K562 (cell line): ENCODE results near the gene C2CD4B. TPM values are rescaled to one million over a fixed set of nuclear protein-coding genes. Genes with fewer than 3 reads are reported as not detected.

Experiments used
- ATAC-seq: fragments of 200-7000 bp; cut with Tn5 transposase; 3 replicates; pipeline ENCODE4 v1.9.1; 2020; ENCODE audit warnings: moderate library complexity
- BruUV-seq: library from RNA; stranded (reverse); fragments of 400-500 nt; replicated peaks from 2 replicates; lab custom pipeline; 2021; lab: Mats Ljungman, UMichigan
- CTCF ChIA-PET: fragments of 300-600 bp; formaldehyde crosslinking; extraction: SDS; loops from one replicate; lab custom pipeline; 2021; ENCODE audit warnings: low intra/inter-chr PET ratio; lab: Yijun Ruan, JAX
- POLR2A ChIA-PET: fragments of 300-600, 350-650 bp; sonication (Branson Sonifier 250); formaldehyde crosslinking; extraction: SDS; loops from one replicate; lab custom pipeline; 2021; ENCODE audit warnings: antibody characterized with exemption, inconsistent platforms; lab: Yijun Ruan, JAX
- DNase-seq, 4 experiments: peaks; one replicate each; pipeline versions ENCODE4 v3.0.0 to v3.0.0-alpha.2; 2011 to 2018; ENCODE audit warnings: low spot score in 3 of 4, mixed read lengths in 3 of 4; ENCODE audit errors: extremely low read depth in 1 of 4
- FAIRE-seq: peaks from 2 replicates; lab custom pipeline; 2011; peaks lifted over from hg19 to GRCh38; lab: Jason Lieb, UNC
- H2AFZ ChIP-seq: 2 replicates; pipeline ENCODE4 v1.6.0; 2011; ENCODE audit warnings: low read depth, low read length, control low read depth, inconsistent platforms
- H3K27ac ChIP-seq: fragments of 200-600 bp; 3 replicates; pipeline ENCODE4 v1.8.0; 2011; ENCODE audit warnings: low read depth, mild to moderate bottlenecking, control low read depth, inconsistent platforms, low read length, moderate library complexity, mixed read lengths; ENCODE audit errors: extremely low read depth
- H3K27me3 ChIP-seq, 2 experiments: fragments of 300-600 bp in 1 of 2; 2 replicates in 1 of 2; 3 replicates in 1 of 2; pipeline versions ENCODE4 v1.6.0 to v1.8.0; 2011; ENCODE audit warnings: inconsistent platforms in 2 of 2, low read length in 2 of 2, mild to moderate bottlenecking in 1 of 2, mixed read lengths in 1 of 2, moderate library complexity in 1 of 2; ENCODE audit not compliant: control insufficient read depth in 2 of 2, insufficient read depth in 2 of 2
- H3K36me3 ChIP-seq: fragments of 300-600 bp; 3 replicates; pipeline ENCODE4 v1.8.0; 2011; ENCODE audit warnings: mild to moderate bottlenecking, low read length, inconsistent platforms; ENCODE audit not compliant: control insufficient read depth, insufficient read depth
- H3K4me1 ChIP-seq, 2 experiments: fragments of 200-600 bp in 1 of 2; replicated peaks in 1 of 2; 2 replicates in 1 of 2; 3 replicates in 1 of 2; pipeline versions ENCODE4 v1.5.1 to v1.8.0; 2011; ENCODE audit warnings: inconsistent platforms in 2 of 2, low read length in 2 of 2, mild to moderate bottlenecking in 1 of 2, mixed read lengths in 1 of 2, moderate library complexity in 1 of 2; ENCODE audit not compliant: control insufficient read depth in 2 of 2, insufficient read depth in 2 of 2
- H3K4me2 ChIP-seq: 2 replicates; pipeline ENCODE4 v1.6.1; 2011; ENCODE audit warnings: low read length, control low read depth, inconsistent platforms, mixed read lengths; ENCODE audit not compliant: insufficient read depth
- H3K4me3 ChIP-seq: fragments of 200-600 bp; sonication (generic), shearing (Covaris generic); 2 replicates; pipeline ENCODE4 v1.5.1; 2016; ENCODE audit warnings: control low read depth, inconsistent platforms
- H3K79me2 ChIP-seq: fragments of 200-600 bp; 3 replicates; pipeline ENCODE4 v1.8.0; 2011; ENCODE audit warnings: low read length, inconsistent platforms; ENCODE audit not compliant: control insufficient read depth, insufficient read depth
- H3K9ac ChIP-seq, 2 experiments: 2 replicates each; pipeline versions ENCODE4 v1.6.0 to v1.6.1; 2011; ENCODE audit warnings: low read depth in 2 of 2, low read length in 2 of 2, control low read depth in 1 of 2, inconsistent platforms in 1 of 2, mild to moderate bottlenecking in 1 of 2, mixed read lengths in 1 of 2; ENCODE audit not compliant: insufficient read depth in 1 of 2
- H3K9me1 ChIP-seq: one replicate; pipeline ENCODE4 v1.6.0; 2011; ENCODE audit warnings: inconsistent platforms, mild to moderate bottlenecking, low read length, moderate library complexity; ENCODE audit not compliant: control insufficient read depth, insufficient read depth
- H3K9me3 ChIP-seq: replicated peaks from 2 replicates; pipeline ENCODE4 v1.5.1; 2011; ENCODE audit warnings: low read depth, low read length, inconsistent platforms; ENCODE audit not compliant: control insufficient read depth, insufficient read depth
- H4K20me1 ChIP-seq: replicated peaks from 2 replicates; pipeline ENCODE4 v1.6.1; 2011; ENCODE audit warnings: low read length, inconsistent platforms, mixed read lengths; ENCODE audit not compliant: control insufficient read depth, insufficient read depth
- ETV6 ChIP-seq, 3 experiments: fragments of 150-350 bp in 1 of 3; sonication (generic) in 1 of 3; formaldehyde crosslinking in 1 of 3; IDR thresholded peaks; 2 replicates each; pipeline versions ENCODE4 v1.6.1 to v1.8.0; 2014 to 2022; ENCODE audit warnings: borderline replicate concordance in 2 of 3, low read depth in 2 of 3, antibody characterized with exemption in 1 of 3, low read length in 1 of 3, mild to moderate bottlenecking in 1 of 3, missing genetic modification reagents in 1 of 3
- FOXA3 ChIP-seq, 2 experiments: fragments of 450-650 bp in 1 of 2; sonication (generic) in 1 of 2; formaldehyde crosslinking; IDR thresholded peaks in 1 of 2; conservative IDR thresholded peaks in 1 of 2; 2 replicates each; pipeline versions ENCODE4 v1.4.0 to v1.8.0; 2020 to 2022; ENCODE audit warnings: mild to moderate bottlenecking in 2 of 2, missing genetic modification reagents in 1 of 2
- IRF9 ChIP-seq: fragments of 450-650 bp; IDR thresholded peaks from 2 replicates; pipeline ENCODE4 v1.6.1; 2016; ENCODE audit warnings: missing biosample characterization, missing genetic modification characterization
- MAFK ChIP-seq: IDR thresholded peaks from 2 replicates; pipeline ENCODE4 v1.6.1; 2011; ENCODE audit warnings: low read length, improper control_type of control experiment
- PKNOX1 ChIP-seq: fragments of 450-650 bp; IDR thresholded peaks from 2 replicates; pipeline ENCODE4 v1.6.1; 2016
- SP2 ChIP-seq: IDR thresholded peaks from 2 replicates; pipeline ENCODE4 v1.6.1; 2011; ENCODE audit warnings: mild to moderate bottlenecking, low read depth, low read length, moderate library complexity; ENCODE audit not compliant: poor library complexity, severe bottlenecking; ENCODE audit errors: extremely low read depth
- ZC3H8 ChIP-seq: fragments of 450-650 bp; IDR thresholded peaks from 2 replicates; pipeline ENCODE4 v1.6.1; 2017
- ZNF146 ChIP-seq: IDR thresholded peaks from one replicate; pipeline ENCODE4 v1.6.1; 2018; ENCODE audit warnings: missing compliant biosample characterization; ENCODE audit not compliant: unreplicated experiment
- ZNF224 ChIP-seq: sonication (generic); formaldehyde crosslinking; IDR thresholded peaks from 2 replicates; pipeline ENCODE4 v1.8.0; 2022; ENCODE audit warnings: mild to moderate bottlenecking, missing genetic modification reagents
- ZNF253 ChIP-seq: fragments of 250-450 bp; sonication (Bioruptor Pico); conservative IDR thresholded peaks from 2 replicates; pipeline ENCODE4 v1.6.1; 2021; ENCODE audit warnings: mild to moderate bottlenecking
- WGBS: fragments of 100-300 bp; shearing (Covaris generic); methylation state at CpG from one replicate; pipeline ENCODE4 v1.1.6; 2016; ENCODE audit warnings: low coverage, mixed read lengths; ENCODE audit not compliant: insufficient coverage; ENCODE audit errors: missing lambda C conversion rate; 5-methylcytosine and 5-hydroxymethylcytosine counted together
- in situ Hi-C: fragments of 300-500 bp; cut with MboI; formaldehyde crosslinking; loops from 4 replicates; pipeline ENCODE4 v1.15.0; 2018; ENCODE audit warnings: inconsistent platforms, mixed read lengths
- intact Hi-C: fragments of 100-400 bp; cut with micrococcal nuclease; formaldehyde crosslinking; loops from 2 replicates; pipeline ENCODE4 v1.14.2; 2022
- polyA plus RNA-seq, 8 experiments: library from polyadenylated mRNA; depleted of rRNA in 4 of 8; stranded (reverse) in 5 of 8; unstranded in 3 of 8; fragments of >200 nt; fragmentation: Nextera tagmentation in 2 of 8; fragmentation: Illumina TruSeq in 1 of 8; extraction: Ambion mirVana in 2 of 8; extraction: Trizol in 1 of 8; gene quantifications; 2 replicates each; pipeline versions ENCODE4 v1.2.1 to v1.2.3, GENCODE V29; 2011 to 2014; ENCODE audit warnings: inconsistent platforms in 1 of 8, missing spikeins in 1 of 8
- total RNA-seq, 7 experiments: library from RNA; depleted of rRNA in 6 of 7; stranded (reverse); fragments of >200 nt in 6 of 7; fragmentation: Illumina TruSeq in 2 of 7; extraction: Trizol in 2 of 7; gene quantifications; 2 replicates each; pipeline versions ENCODE4 v1.2.1 to v1.2.3, GENCODE V29; 2011 to 2021; ENCODE audit warnings: low replicate concordance in 1 of 7

C2CD4B gene
- total and polyA plus RNA-seq, 9 of the 15 experiments (the other 6 are each of a cell fraction or from before 2014, with no cell fraction given) = 0.11 TPM; not detected in 8

DNA sequence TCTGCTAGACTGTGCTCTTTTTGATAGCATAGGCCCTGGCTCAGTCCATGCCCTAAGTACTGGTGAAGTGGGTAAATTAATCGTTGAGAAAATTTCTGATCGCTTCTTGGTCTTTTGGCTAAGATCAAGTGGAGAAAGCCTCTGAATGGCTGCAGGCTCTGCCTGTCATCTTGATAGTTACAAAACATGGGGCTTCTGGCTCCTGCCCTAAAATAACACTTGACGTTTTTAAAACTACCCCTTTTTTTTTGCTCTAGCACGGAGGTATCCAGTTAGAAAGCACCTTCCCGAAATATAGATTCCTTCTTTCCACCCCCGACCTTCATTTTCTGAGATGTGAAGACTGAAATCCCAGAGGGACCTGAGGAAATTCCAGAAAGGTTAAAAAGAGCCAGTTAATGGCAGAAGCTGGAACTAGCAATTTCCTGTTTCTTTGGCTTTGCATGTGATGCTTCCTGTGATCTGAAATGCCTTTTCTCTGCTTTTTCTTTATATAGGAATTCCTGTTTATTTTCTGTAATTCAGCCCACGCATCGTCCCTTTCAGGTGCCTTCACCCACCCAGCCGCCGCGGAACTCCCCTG is 799 bp upstream of the C2CD4B start:
- in situ Hi-C loops (no loop called here), intact Hi-C loops (no loop called here)
- peak overlapping the region; percentile 53; the same call in 1 of the 2 replicates for H2AFZ ChIP-seq
- 23% methylated on average over 11 of the region's 11 CpGs for WGBS
- H3K27me3 ChIP-seq = peaks cover 4 to 9% of the 10 kb centered on the region in 2 experiments; a peak in 4 of 5 replicates
- BruUV-seq = no TSS peak
- no peak overlapping the region for H3K4me3 ChIP-seq
- no peak overlapping the region for H3K9ac ChIP-seq
- FAIRE-seq (no peak), ATAC-seq (no peak), DNase-seq (no peak)
- H4K20me1 ChIP-seq = no peaks in the 10 kb centered on the region
- H3K4me2 ChIP-seq = no peak overlapping the region
- no peaks in the 10 kb centered on the region for H3K79me2 ChIP-seq
- H3K9me1 ChIP-seq = no peaks in the 10 kb centered on the region
- no peaks in the 10 kb centered on the region for H3K36me3 ChIP-seq
- no peaks in the 10 kb centered on the region for H3K9me3 ChIP-seq
- TF ChIP-seq PKNOX1 (peak; percentile 66), ZNF253 (CRISPR knock-in tag) (no peak)
- TF ChIP-seq, all 486 proteins: peak for 1
- peaks cover 0 to 10% of the 10 kb centered on the region in 2 experiments; a peak in 3 of 5 replicates for H3K4me1 ChIP-seq
- H3K27ac ChIP-seq = no peak overlapping the region
- CTCF ChIA-PET = no interaction called here
- POLR2A ChIA-PET = no interaction called here

DNA sequence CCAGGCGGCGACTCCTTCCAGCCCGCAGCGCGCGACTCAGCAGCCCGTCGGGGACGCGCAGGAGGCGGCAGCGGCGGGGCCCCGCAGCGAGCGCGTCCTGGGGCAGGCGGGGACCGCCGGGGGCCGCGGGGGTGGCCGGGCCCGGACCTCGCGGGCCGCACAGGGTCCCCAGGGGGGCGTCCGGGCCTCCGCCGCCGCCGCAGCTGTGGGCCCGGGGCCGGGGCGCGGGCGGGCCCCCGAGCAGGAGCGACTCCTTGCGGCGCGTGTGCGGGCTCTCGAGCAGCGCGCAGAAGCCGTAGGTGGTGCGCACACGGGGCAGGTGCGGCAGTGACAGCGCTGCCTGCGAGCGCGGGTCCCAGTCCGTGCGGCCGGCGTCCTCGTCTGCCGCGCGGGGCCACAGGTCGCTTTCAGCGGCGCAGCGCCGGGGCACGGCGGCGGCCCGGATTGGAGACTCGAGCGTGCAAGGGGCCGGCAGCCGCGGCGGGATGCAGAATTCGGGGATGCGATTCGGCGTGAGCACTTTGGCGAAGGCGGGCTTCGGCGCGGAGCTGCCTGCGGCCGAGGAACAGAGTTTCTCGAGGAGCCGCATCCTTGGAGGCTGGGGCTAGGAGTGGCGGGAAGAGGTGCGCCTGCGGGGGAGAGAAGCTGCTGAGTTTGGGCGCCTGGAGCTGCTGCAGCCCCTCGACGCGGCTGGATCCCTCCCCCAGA is 535 bp downstream of the C2CD4B start:
- Histone ChIP-seq H3K9me3 (no peaks in the 10 kb centered on the region), H3K9me1 (no peaks in the 10 kb centered on the region), H2AFZ (no peak overlapping the region), H3K4me2 (no peak overlapping the region), H3K4me1 (peaks cover 0 to 10% of the 10 kb centered on the region in 2 experiments; a peak in 3 of 5 replicates), H3K4me3 (no peak overlapping the region), H3K27me3 (peaks cover 4 to 9% of the 10 kb centered on the region in 2 experiments; a peak in 4 of 5 replicates), H3K36me3 (no peaks in the 10 kb centered on the region), H4K20me1 (no peaks in the 10 kb centered on the region), H3K79me2 (no peaks in the 10 kb centered on the region), H3K27ac (no peak overlapping the region), H3K9ac (no peak overlapping the region)
- FAIRE-seq = no peak
- CTCF ChIA-PET = no interaction called here
- BruUV-seq = no TSS peak
- ATAC-seq = no peak
- POLR2A ChIA-PET = no interaction called here
- no peak for DNase-seq
- intact Hi-C loops (no loop called here), in situ Hi-C loops (no loop called here)
- 54% methylated on average over 17 of the region's 98 CpGs for WGBS
- TF ChIP-seq ZC3H8 (no peak), ZNF224 (CRISPR knock-in tag) (no peak), SP2 (no peak), MAFK (no peak), ZNF146 (CRISPR knock-in tag) (no peak), IRF9 (tag) (no peak), ETV6 (IDR thresholded peaks at IDR 0.05; ENCODE audit: borderline replicate concordance in 1 of 2, low read depth in 2 of 2, low read length in 1 of 2) (no peak), ETV6 (CRISPR knock-in tag; IDR thresholded peaks at IDR 0.05; ENCODE audit: borderline replicate concordance) (no peak), FOXA3 (CRISPR knock-in tag; conservative IDR thresholded peaks at IDR 0.05 in 1 of 2, IDR thresholded peaks at IDR 0.05 in 1 of 2) (no peak), PKNOX1 (no peak)
